NCI-H2227 (cell line): ENCODE measurements around the gene MTG1.
"Not testable (repeated sequence)": the region's sequence is repeated elsewhere in the genome, so short reads cannot be mapped to it uniquely, and the experiment has no call there.

ENCODE experiments used
- DNase-seq: peaks from one replicate; lab custom pipeline; 2025; ENCODE audit not compliant: unreplicated experiment; lab: John Stamatoyannopoulos, UW

Gene MTG1

DNA sequence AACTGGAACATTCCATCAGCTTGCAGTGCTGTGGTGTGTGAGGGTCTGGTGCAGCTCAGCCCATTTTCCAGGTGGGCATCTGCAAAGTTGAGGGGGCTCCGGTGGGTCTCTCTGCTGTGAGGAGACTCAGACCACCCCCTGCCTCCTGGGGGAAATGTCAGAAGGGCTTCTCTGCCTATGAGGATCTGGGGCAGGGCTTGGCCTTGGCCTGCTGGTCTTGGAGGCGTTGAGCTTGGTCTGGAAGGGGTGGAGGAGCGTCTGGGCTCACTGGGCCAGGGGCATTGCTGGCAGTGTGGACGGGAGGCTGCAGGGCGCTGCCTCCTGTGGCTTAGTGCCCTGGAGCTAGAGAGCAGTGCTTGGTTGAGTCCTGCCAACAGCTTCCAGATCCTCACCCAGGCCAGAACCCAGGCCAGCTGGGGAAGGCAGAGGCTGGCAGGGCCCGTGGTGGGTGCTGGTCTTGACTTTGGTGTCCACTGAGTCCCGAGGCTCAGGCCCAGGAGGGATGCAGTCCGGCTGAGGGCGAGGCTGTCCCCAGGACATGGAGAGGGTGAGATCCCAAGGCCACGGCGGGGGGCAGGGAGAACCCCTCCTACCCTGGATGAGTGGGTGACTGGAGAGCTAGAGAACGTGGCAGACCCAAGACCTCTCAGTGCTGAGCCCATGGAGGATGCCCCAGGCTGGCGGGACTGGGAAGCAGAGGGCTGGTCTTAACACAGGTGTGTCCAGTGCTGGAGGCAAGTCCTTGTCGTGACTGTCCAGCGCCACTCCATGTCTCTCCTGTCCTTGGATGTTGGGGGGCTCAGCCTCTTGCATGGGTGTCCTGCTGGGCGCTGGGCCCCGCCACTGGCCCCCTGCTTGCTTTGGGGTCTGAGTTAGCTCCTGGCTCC, 27.6 kb downstream of the MTG1 start:
- no peak for DNase-seq

DNA sequence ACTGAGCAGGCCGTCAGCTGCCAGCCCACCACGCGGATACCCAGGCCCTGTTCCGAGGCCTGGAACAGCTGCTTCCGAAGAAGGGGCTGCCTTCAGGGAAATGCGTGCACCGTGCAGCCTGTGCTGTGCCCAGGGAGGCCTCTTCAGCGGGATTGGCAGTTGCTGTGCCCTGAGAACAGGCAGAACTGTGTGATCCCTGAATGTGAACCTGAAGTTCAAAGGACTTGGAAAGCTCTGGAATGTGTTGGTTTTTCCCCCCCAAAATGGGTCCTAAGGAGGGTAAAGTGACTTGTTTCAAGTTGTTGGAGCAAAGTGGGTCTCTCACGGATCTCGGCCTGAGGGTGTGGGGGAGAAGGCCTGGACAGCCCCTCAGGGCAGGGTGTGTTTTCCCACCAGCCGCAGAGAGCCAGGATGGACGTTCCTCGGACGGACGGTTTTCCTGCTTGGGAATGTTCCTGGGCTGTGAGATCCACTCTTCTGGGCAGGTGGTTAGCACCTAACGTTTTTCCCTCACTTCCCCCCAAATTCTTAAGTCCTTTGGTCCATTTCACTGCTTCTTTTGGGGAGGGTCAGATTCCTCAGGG, 28.4 kb downstream of the MTG1 start:
- DNase-seq, result no peak

DNA sequence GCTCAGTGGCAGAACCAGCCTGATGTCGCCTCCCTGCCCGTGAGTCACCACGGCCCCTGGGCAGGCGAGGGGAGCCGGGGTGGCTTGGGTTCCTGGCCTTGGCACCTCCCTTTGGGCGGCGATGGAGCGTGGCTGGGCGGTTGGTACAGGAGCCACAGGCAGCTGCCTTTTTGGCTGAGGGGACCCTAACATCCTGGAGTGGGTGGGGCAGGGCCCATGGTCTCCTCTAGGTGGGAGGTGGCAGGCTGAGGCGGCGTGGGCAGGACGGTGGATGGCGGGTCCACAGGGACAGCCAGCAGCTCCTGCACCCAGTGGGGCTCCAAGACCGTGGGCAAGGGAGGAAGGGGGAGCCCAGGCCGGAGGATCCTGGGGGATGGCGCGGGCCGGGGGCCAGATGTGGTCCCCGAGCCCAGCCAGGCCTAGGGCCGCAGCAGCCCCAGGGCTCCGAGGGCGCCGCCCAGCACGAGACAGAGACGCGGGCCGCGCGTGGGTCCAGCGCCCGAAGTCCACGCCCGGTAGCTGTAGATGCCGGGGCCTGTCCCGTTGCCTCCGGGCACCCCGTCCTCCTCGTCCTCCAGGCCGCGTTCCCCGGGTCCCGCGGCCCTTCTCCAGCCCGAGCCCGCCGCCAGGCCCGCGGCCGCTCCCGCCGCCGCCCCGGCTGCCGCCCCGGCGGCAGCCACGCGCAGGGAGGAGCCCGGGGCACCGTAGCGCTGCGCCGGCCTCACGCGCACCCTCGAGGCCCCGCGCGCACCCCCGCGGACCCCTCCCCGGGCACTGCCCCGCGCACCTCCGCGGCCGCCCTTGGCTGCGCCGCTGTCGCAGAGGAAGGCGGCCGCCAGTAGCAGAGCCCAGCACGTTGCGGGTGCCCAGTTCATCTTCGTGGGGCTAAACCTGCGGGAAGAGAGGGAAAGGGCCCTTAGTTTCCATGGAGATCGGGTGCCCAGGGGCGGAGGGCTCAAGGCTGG, 29.1 kb downstream of the MTG1 start:
- DNase-seq, result no peak

DNA sequence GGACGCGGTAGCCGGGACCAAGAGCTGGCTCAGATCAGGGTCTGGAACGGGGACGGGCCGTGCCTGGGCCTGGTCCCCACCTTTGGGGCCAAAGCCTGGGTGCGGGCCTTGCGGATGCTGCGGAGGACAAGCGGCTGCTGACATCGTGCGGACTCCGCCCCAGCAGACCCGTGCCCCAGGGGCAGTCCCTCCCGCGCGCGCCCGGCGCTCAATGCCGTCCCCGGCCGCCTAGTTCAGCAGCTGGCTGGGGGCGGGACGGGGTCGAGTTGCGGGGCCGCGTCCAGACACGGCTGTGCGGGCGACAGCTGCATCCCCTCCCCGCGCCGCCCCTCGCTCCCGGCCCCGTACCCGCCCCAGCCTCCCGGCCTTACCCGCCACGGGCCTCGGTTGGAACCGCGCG, 30.1 kb downstream of the MTG1 start:
- peak; percentile 20 for DNase-seq

DNA sequence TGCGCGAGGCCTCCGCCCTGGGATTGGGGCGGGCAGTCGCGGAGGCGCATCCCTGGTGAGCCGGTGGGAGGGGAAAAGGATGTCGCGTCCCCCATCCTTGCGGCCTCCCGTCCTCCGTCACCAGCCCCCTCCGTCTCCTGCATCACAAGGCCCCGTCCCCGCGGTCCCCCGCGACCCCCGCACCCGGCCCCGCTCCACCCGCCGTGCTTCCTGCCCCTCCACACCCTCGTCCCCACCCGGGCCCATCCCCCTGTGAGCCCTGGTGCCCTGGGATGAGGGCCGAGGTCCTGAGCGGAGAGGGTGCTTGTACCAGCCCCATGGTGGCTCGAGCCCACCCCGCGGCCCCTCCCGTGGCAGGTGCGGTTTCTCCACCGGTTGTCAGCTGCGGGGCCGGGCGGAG, 30.6 kb downstream of the MTG1 start, which contains the start of gene SPRN:
SPRN (minus strand) TSS at position 25 of the 400 bp plus-strand sequence. CDS start 944 bp downstream, outside the sequence.
- not testable (repeated sequence) for DNase-seq

DNA sequence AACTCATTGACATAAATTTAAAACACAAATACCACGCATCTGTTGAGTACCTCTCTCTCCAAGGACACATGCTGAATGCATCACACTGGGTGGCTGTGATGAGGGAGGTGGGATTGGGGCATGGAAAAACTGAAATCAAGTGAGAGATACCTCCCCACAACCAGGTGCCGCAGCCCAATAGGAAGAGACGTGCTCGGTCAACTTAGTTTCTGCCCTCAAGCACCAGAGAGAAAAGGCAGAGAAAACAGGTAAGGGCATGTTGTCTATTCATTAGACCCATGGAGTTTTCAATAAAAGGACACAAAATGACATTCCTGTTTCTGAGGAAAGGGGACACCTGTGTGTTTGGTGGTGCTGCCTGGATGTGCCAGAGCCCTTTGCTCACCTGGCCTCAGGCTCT, 35.6 kb downstream of the MTG1 start:
- DNase-seq, result not testable (repeated sequence)

DNA sequence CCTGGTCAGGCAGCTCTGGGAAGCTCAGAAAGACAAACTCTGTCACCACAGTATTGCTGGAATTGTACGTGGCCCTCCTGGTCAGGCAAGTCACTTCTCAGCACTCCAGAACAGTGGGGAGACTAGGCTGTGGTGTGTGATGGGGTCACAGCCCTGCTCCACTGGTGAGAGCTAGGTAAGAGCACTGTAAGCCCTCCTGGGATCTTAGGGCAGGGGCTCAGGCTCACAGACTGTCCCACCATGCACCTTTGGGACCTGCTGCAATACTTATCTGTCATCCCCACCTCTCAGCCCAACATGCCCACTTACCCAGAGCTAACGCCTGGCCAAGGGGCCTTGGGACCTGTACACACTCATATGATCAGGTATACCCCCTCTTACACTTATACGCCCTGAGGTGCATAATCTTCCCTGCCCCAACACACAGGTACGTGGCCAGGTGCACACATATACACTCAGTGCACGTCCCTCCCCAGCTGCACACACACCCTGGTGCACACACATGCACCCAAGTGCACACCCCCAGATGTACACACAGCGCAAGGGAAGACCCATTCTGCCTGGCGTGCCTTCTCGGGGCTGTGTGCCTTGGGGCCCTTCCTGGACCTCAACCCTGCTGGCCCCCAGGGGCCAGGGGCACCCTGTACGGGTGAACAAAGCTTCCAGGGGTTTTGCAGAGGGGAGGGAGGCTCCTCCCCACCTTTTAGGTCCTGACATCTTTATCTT, 38.1 kb downstream of the MTG1 start:
- DNase-seq, result not testable (repeated sequence)

DNA sequence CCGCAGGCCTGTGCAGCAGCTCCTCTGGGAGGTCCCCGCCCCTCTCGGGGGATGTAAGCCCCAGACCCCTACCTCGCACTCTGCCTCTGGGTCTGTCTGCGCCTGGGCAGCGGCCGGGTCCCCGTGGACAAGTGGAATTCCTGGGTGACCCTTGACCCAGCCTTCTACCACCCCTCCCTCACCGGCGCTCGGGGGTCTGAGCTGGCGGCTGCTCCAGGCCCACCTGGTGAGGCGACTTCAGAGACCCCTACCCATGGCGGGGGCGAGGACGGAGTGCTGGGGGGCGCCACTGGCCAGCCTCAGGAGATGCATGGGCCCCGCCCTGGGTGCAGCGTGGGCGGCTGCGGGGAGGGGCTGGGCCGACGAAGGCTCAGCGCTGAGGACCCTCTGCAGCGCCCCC, 38.8 kb downstream of the MTG1 start:
- DNase-seq, result not testable (repeated sequence)

DNA sequence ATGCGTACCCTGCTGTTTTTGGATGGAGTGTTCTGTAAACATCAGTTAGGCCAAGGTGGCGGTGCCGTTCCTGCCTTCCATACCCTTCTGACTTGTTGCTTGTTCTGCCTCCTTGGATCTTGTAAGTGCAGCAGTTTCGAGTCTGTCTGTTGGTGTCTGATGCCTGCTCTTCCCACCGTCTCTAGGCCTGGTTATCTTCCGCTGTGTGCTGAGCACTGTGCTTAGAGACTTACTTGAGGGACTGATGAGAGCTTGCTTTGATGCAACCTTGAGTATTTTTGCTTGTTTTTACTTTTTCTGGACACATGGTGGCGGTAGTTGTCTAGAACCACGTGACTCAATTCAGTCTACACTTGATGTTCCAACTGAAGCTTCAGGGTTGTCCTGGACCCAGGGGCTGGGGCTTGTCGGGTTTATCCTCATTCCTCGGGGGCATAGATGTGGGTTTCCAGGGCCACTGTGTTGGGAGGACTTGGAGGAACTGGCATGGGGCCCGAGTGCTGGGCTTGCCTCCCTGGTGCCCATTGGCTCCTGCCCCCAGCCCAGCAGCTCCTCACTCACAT, 44.8 kb downstream of the MTG1 start:
- DNase-seq, result no peak

DNA sequence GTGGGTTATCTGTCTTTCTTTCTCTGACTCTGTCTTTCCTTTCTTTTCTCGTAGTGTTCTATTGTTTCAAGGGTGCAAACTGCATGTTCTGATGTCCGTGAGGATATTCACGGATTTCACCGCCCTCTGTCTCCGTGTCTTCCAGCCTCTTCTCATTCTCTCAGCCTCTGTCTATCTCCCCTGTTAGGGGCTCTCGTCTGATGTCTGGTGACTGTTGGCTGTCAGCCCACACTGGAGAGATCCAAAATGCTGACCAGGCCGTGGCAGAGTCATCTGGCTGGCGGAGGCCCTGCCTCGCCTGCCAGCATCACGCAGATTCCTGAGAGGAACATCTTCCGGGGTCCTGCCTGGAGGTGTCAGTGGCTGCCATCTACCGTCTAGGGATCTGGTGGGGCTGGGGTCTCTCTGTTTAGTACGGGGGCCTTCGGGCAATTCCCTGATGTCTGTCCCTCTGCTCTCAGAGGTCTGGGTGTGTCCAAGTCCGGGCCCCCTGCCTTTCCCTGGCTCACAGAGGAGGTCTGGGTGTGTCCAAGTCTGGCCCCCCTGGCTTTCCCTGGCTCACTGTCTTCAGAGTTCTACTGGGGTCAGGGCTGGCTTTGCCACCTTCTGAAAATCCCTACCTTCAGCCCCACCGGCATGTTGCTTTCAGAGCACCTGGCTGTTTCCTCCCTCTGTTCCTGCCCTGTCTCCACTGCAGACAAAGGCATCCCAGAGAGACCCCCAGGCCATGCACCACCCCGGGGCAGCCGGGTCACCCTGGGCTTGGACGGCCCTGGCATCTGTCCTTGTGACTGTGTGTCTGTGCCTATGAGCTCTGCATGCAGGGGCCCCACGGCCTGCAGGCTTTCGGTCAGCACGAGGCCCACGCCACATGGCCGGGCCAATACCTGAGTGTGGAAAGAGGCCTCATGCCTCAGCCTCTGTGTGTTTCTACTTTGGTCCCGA, 45.8 kb downstream of the MTG1 start:
- DNase-seq, result no peak

DNA sequence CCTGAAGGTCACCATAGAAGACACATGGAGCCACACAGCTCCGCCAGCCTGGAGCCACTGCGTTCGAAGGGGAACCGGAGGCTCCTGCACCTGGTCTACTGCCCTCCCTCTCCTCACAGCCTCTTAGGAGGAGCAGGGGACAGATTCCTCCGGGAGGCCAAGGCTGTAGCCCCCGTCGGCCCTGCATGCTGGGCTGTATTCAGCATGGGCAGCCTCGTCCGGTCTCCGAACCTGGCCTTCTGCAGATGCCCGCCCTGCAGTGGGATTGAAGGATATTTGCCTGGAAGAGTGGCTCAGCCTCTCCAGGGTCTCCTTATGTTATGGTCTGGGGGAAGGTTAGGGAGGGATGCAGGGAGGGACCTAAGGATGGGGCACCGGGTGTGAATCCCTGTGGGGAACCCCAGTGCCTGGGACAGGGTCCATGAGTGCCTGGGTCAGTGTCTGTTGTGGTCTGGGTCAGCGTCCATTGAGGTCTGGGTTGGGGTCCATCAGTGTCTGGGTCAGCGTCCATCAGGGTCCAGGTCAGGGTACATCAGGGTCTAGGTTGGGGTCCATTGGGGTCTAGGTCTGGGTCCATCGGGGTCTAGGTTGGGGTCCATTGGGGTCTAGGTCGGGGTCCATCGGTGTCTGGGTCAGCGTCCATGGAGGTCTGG, 46.8 kb downstream of the MTG1 start:
- no peak for DNase-seq

DNA sequence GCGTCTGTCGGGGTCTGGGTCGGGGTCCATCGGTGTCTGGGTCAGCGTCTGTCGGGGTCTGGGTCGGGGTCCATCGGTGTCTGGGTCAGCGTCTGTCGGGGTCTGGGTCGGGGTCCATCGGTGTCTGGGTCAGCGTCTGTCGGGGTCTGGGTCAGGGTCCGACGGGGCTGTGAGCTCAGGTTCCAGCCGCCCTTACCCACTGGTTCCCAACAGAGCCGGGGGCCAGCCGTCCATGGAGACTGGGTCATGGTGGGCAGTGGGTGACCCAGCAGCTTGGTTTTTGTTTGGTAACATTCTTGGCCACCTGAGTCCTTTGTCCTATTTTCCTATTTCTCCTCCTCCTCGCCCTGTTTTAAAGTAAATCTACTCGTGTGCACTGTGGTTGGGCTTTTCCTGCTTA, 47.4 kb downstream of the MTG1 start:
- not testable (repeated sequence) for DNase-seq

DNA sequence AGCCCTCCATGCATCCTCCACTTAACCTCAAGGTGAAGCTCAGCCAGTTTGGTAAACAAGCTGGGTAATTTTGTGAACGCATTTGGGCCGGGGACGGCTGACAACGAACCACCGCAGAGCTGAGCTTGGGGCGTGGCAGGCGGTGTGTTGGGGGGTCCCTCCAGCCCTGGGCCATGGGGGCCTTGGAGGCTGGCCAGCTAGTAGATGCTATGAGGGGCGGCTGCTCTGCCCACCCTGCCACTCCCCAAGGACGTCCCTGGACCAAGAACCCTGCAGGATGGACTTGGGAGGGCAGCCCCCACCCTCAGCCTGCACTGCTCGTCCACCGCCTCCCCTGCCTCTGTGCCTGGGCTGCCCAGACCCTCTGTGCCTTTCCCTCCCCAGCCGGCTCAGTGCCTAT, 47.8 kb downstream of the MTG1 start:
- no peak for DNase-seq

DNA sequence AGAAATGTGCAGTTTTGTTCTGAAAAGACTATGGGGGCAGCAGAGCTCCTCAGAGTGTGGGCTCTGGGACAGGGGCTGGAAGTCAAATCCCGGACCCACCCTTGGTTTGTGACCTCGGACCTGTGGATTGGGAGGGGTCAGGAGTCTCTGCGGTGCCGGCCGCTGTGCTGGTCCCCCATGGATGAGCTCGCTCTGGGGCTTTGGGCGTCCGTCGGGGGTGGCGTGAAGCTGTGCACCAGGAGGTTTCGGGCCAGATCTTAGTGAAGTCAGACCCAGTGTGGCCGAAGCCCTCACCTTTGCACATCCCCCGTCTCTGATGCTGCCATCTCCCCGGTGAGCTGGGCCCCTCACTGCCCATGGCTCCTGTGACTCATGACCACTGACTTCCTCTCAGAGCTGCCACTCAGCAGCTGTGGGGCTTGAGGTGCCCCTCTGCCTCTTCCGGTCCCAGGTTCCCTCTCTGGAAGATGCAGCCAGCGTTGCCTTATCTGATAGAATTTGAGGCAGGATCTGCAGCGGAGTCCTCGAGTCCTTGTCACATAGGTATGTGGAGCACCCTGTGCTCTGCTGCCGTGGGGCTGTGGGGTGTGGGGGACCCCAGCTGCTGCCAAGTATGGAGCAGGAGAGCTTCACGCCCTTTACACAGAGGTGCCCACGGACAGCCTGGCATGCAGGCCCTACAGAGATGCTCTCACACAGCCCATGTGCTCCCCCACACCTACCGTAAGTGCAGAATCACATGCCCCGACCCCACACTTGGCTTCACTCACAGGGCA, 48.4 kb downstream of the MTG1 start:
- DNase-seq, result no peak

DNA sequence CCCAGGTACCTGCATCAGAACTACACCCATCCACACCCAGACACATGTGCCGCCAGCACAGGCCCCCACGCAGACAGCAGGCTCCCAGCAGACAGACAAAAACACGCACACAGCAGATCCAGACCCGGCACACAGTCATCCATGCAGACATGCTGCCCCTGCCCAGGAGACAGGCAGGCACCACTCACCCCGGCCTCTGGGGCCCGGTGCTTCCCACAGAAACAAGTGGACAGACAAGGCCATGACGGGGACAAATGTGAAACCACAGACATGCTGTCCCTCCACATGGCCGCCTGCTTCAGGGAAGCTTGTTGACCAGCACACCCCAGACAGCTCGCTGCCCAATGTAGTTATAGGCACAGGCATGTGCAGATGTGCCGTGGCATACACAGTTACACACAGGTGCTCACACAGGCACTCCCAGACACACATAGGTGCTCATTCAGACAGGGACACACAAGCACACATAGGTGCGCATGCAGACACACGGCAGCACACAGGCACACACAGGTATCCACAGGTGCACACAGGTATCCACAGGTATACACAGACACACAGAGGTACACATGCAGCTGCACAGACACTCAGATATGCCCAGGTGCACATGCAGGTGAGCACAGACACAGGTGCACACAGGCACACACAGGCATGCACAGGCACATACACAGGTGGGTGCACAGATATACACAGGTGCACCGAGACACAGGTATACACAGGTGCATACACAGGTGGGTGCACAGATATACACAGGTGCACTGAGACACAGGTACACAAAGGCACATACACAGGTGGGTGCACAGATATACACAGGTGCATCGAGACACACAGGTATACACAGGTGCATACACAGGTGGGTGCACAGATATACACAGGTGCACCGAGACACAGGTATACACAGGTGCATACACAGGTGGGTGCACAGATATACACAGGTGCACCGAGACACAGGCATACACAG, 49.3 kb downstream of the MTG1 start:
- DNase-seq, result no peak

DNA sequence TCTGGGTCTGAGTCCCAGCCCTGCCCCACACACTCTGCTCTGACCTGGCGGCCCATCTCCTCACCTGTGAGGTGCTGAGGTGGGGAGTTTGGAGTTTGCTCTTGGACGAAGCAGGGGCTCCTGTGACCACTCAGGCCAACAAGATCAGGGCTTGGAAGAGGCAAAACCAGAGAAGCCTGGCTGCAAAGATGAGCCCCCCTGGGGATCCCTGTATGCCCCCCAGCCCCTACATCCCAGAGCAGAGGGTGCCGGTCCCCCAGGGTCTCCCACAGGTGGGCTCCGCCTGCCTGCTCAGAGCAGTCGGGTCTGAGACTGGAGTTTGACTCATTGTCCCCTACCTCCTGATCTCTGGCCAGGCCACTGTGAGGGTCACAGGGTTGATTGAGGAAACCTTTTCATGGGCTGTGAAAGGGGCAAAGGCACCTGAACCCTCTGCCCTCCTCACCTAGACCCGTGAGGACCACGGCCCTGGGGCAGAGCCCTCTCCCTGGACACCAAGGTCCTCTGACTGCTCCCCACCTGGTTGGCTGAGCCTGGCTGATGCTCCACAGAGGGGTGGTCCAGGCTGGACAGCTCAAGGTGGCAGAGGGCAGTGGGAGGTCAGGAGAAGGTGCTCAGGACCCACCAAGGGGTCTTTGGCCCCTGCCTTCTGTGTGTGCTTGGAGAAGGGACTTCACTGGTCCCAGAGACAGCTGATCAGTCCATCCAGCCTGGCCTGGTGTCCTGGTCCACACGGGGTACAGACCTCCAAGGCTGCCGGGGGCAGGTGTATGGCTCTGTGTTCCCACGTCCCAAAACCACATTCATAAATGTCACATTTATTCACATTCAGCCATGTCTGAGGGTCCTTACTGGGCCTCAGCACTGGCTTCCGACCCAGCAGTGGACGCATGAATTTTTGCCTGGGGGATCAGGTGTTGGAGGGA, 50.6 kb downstream of the MTG1 start:
- DNase-seq, result no peak
